Mucosa of rectum (tissue), 2 donors: ENCODE results near the gene ATP2B2.

ENCODE experiments used
- H3K27ac ChIP-seq, 2 donors: one replicate each; pipeline ENCODE4 v1.7.0; 2013; ENCODE audit warnings: inconsistent platforms in 2 of 2, low read depth in 2 of 2, low read length in 2 of 2
- H3K27me3 ChIP-seq, 2 donors: one replicate each; pipeline ENCODE4 v1.7.0; 2013; ENCODE audit warnings: low read length in 2 of 2; ENCODE audit not compliant: control insufficient read depth in 2 of 2, insufficient read depth in 2 of 2
- H3K36me3 ChIP-seq, 2 donors: one replicate each; pipeline ENCODE4 v1.7.0; 2013; ENCODE audit warnings: low read length in 2 of 2; ENCODE audit not compliant: control insufficient read depth in 2 of 2, insufficient read depth in 2 of 2
- H3K4me1 ChIP-seq, 2 donors: one replicate each; pipeline ENCODE4 v1.7.0; 2013; ENCODE audit warnings: low read length in 2 of 2, mild to moderate bottlenecking in 1 of 2; ENCODE audit not compliant: control insufficient read depth in 2 of 2, insufficient read depth in 2 of 2
- H3K4me3 ChIP-seq, 2 donors: one replicate each; pipeline ENCODE4 v1.7.0; 2013; ENCODE audit warnings: low read length in 2 of 2
- H3K9ac ChIP-seq, 2 donors: one replicate each; pipeline ENCODE4 v1.7.0; 2013; ENCODE audit warnings: low read length in 2 of 2, low read depth in 1 of 2, mild to moderate bottlenecking in 1 of 2
- H3K9me3 ChIP-seq, 2 donors: one replicate each; pipeline ENCODE4 v1.7.0; 2013; ENCODE audit warnings: low read length in 2 of 2; ENCODE audit not compliant: control insufficient read depth in 2 of 2
- donor health status: healthy.
- donor health status: Normal muscosa, but diverticular disease.

Gene ATP2B2

DNA sequence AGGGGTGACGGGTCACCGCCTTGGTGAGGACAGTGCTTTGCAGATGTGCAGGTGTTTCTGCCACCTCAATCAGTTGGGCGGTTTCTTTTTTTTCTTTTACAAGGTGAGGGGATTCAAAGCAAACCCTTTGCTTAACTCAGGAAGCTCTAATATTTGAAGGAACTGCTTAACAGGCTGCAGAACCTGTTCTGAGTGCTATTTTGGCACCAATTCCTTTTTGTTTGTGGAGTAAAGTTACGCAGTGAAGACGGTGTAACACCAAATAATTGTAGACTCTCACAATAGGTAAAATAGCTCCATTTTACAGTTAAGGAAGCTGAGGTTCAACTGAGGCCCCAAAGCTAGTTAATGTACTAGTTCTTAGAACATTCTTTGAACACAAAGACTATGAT lies 219.3 kb downstream of the ATP2B2 start:
- H3K4me3 ChIP-seq, result no peak overlapping the region
- peaks cover 27 to 49% of the 10 kb centered on the region in 2 donors for H3K36me3 ChIP-seq
- no peaks in the 10 kb centered on the region for H3K4me1 ChIP-seq
- H3K27ac ChIP-seq, result no peak overlapping the region
- no peaks in the 10 kb centered on the region for H3K27me3 ChIP-seq
- H3K9me3 ChIP-seq, result no peaks in the 10 kb centered on the region
- no peak overlapping the region for H3K9ac ChIP-seq

DNA sequence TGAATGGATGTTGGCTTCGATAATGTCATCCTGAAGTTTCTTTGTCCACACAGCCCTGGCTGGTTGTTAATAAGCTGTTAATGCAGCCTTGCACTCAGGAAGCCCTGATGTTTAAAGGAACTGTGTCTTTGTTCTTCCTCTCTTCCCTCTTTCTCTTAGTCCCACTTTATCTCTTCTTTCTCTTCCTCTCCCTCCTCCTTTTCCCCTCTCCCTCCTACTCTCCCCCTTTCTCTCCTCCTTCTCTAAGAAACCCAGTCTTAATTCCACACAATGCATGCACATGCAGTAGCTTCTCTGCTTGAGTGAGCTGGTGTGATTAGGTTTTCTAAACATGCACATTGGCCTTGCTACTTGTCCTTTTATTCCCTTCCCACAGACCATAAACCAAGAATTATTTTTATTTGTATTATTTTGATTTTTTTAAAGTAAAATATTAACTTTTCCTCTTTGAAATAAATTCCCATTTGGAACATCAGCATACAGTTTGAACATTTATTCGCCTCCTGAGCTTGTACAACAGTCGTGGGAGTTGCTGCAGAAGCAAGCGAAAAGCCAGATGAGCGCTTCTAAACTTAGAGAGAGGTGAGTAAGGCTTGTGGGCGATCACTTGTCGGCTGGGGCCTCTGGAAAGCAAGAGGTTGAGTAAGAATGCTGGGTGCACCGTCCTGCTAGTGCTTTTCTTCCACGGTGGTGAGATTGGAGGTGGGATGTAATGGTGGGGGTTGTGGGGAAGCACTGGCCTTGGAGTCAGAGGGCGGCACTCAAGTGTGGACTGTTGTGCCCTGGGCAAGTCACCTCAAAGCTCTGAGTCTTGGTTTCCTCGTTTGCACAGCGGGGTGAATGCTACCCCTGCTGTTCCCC lies 219.9 kb downstream of the ATP2B2 start:
- Histone ChIP-seq H3K4me1 (no peaks in the 10 kb centered on the region), H3K9me3 (no peaks in the 10 kb centered on the region), H3K27me3 (no peaks in the 10 kb centered on the region), H3K36me3 (peaks cover 33 to 53% of the 10 kb centered on the region in 2 donors), H3K4me3 (no peak overlapping the region), H3K9ac (no peak overlapping the region), H3K27ac (no peak overlapping the region)

DNA sequence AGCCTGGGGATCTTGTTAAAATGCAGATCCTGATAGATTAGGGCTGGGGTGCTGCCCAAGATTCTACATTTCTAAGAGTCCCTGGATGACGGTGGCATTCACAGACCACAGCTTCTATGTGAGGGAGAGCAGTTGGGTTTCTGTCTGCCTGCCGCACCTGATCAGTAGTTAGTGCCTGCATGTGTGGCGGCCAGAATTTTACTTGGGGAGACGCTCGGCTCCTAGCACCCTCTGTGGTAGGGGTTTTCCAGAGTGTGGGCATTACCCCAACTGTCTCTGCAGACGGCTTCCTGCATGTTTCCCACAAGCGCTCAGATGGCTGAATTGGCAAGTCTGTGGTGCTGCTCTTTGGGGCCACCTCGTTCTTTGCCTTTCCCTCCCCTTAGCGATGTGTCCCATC lies 220.9 kb downstream of the ATP2B2 start:
- Histone ChIP-seq H3K36me3 (peaks cover 42 to 63% of the 10 kb centered on the region in 2 donors), H3K4me3 (no peak overlapping the region), H3K4me1 (no peaks in the 10 kb centered on the region), H3K27me3 (no peaks in the 10 kb centered on the region), H3K27ac (no peak overlapping the region), H3K9ac (no peak overlapping the region), H3K9me3 (no peaks in the 10 kb centered on the region)

DNA sequence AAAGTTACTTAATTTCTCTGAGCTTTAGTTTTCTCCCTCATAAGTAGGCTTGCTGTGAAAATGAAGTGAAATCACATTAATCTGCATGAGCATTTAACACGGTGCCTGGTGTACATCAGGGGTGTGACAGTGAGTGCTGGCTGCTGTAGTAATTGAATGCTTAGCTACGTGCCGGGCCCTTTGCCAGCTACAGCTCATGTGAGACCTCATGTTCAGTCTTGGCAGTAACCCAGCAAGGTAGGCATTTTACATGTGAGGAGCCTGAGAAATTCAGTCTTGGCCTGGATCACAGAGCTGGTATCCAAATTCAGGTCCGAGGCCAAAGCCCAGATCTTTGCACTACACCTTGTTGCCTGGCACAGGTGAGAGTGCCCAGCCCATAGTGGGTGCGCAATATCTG lies 221.7 kb downstream of the ATP2B2 start:
- no peaks in the 10 kb centered on the region for H3K4me1 ChIP-seq
- H3K4me3 ChIP-seq, result no peak overlapping the region
- H3K36me3 ChIP-seq, result peaks cover 44 to 65% of the 10 kb centered on the region in 2 donors
- H3K9me3 ChIP-seq, result no peaks in the 10 kb centered on the region
- H3K27ac ChIP-seq, result no peak overlapping the region
- H3K9ac ChIP-seq, result no peak overlapping the region
- no peaks in the 10 kb centered on the region for H3K27me3 ChIP-seq

DNA sequence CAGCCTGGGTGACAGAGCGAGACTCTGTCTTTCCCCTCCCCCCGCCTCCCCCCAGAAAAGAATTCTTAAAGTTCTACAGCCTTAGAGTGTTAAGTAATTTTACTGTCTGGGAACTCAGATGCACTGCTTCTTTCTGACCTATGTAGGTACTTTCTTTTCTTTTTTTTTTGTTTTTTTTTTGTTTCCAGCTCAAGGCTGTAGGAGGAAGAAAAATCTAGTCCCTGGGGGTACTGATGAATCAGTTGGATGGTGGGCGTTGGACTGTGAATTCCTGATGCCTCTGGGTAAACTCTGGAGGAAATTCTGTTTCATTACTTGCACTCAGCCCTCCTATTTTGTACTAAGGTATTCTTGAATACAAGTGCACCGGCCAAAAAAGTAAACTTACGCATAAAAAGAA lies 223.4 kb downstream of the ATP2B2 start:
- no peaks in the 10 kb centered on the region for H3K4me1 ChIP-seq
- H3K36me3 ChIP-seq, result peaks cover 49 to 69% of the 10 kb centered on the region in 2 donors
- H3K27ac ChIP-seq, result no peak overlapping the region
- no peaks in the 10 kb centered on the region for H3K9me3 ChIP-seq
- no peak overlapping the region for H3K9ac ChIP-seq
- H3K4me3 ChIP-seq, result no peak overlapping the region
- H3K27me3 ChIP-seq, result no peaks in the 10 kb centered on the region

DNA sequence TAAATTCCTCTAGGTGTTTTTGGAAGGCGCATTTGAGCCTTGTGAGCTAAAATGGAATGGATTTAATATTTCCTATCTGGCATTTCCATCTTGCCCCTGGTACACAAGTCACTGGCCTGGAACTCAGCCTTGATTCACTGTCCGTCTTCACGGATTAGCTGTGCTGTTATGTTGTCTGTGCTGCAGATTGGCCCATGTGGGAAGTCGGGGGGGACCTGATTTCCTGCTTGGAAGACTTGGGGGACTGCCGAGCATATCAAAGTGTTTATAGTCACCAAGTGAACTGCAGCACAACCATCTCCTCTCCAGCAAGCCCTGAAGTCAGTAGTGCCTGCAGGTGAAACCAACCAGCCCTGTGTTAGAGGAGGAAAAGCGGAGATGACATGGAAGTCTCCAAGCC lies 224.8 kb downstream of the ATP2B2 start:
- H3K4me3 ChIP-seq, result no peak overlapping the region
- no peaks in the 10 kb centered on the region for H3K27me3 ChIP-seq
- H3K4me1 ChIP-seq, result no peaks in the 10 kb centered on the region
- H3K36me3 ChIP-seq, result peaks cover 45 to 66% of the 10 kb centered on the region in 2 donors
- H3K27ac ChIP-seq, result no peak overlapping the region
- no peak overlapping the region for H3K9ac ChIP-seq
- no peaks in the 10 kb centered on the region for H3K9me3 ChIP-seq

DNA sequence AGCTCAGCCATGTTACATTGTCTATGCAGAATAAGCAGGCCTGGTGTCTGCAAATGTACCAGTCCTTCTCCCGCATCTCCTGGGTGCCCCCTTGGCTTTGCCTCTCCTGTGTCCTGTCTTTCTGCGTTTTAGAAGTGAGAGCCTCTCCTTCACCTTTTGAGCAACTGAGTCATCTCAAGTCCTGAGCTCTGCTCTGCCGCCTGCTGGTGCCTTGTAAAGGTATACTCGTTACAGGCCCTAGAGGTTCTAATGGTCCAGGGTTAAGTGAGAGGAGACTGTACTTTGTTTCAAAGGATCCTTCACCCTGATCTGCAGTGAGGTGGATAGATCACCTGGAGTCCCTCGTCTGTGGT lies 225.2 kb downstream of the ATP2B2 start:
- Histone ChIP-seq H3K27ac (no peak overlapping the region), H3K9me3 (no peaks in the 10 kb centered on the region), H3K36me3 (peaks cover 45 to 65% of the 10 kb centered on the region in 2 donors)

DNA sequence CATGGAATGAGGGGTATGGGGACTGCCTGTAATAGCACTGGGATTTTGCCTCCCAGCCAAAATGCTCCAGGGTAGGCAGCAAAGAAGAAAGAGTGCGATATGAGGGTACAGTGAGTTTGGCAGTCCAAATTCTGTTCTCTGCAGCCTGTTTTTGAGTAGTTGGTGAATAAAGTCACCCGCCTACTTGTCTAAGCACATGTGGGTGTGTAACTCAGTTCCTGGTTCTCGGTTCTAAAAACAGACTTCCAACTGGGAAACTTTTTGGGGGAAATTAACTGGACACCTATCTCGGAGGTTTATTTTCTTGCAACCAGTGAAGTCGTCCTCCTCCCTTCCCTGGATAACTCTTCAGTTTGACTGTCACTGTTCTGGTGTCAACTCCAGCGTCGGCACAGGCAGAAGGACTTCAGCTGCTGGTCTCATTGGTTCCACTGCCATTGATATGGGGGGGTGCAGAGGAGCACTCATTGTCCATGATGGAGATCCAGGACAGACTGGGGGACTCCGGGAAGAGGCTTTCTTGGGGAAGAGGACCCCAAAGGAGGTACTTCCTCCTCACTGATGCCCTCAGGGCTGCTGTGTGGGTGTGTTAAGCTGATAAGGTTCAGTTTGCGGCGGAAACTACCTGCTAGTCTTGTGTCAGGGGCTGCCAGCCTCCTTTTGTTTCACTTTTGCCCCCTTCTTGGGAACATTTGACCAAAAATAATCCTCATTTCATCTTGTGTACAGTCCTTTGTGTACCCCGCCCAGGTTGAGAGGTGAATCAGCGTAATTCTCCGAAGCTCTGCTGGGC lies 225.8 kb downstream of the ATP2B2 start:
- no peaks in the 10 kb centered on the region for H3K27me3 ChIP-seq
- H3K27ac ChIP-seq, result no peak overlapping the region
- no peaks in the 10 kb centered on the region for H3K9me3 ChIP-seq
- peaks cover 45 to 64% of the 10 kb centered on the region in 2 donors for H3K36me3 ChIP-seq
- H3K4me3 ChIP-seq, result no peak overlapping the region
- no peak overlapping the region for H3K9ac ChIP-seq
- H3K4me1 ChIP-seq, result no peaks in the 10 kb centered on the region

More for the DNA sequence above, 225.2 kb downstream of the ATP2B2 start:
- Histone ChIP-seq H3K9ac (no peak overlapping the region), H3K4me1 (no peaks in the 10 kb centered on the region), H3K27me3 (no peaks in the 10 kb centered on the region), H3K4me3 (no peak overlapping the region)

DNA sequence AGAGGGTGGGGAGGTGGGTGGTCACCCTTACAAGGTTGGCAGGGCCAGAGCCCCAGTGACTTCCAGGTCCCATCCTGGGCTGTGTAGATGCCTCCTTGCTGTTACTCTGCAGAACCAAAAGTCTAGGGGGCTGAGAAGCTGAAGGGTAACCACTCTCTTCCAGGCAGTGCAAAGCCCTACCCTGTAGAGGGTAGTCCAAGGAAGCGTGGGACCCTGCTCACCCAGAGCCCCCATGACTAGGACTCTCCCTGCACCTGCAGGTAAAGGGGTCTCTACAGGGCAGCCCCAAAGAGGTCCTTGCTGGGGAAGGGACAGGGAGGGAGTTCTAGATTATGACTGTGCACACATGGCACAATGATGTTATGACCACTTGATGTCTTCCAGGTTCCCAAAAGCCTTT lies 226.9 kb downstream of the ATP2B2 start:
- Histone ChIP-seq H3K9ac (no peak overlapping the region), H3K27me3 (no peaks in the 10 kb centered on the region), H3K4me3 (no peak overlapping the region), H3K27ac (no peak overlapping the region), H3K36me3 (peaks cover 41 to 58% of the 10 kb centered on the region in 2 donors), H3K4me1 (peaks cover 0 to 3% of the 10 kb centered on the region in 2 donors), H3K9me3 (no peaks in the 10 kb centered on the region)

DNA sequence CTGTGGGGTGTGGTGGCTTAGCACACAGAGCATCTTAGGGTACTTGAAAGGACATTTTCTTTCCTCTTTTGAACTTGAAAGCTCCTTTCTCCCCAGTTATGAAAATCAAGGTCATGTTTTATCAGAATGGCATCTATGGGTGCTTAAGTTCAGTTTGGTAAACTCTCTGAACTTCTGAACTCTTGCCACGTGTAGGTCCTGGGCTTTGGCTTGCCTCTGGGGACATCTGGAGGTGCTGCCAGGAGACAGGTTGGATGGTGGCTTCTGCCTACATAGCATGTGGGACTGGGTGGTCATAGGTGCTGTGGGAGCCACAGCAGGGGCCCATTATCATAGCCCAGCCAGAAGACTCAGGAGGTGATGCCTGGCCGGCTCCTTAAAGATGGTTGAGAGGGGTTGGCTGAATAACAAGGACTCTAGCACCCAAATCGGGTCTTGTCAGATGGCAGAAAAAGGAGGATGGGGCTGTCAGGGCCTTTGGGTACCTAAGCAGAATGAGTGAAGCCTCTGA lies 228.2 kb downstream of the ATP2B2 start:
- H3K27ac ChIP-seq, result no peak overlapping the region

More for the DNA sequence above, 228.2 kb downstream of the ATP2B2 start:
- Histone ChIP-seq H3K27me3 (no peaks in the 10 kb centered on the region), H3K4me1 (peaks cover 0 to 7% of the 10 kb centered on the region in 2 donors), H3K9ac (no peak overlapping the region), H3K36me3 (peaks cover 38 to 52% of the 10 kb centered on the region in 2 donors), H3K9me3 (no peaks in the 10 kb centered on the region), H3K4me3 (no peak overlapping the region)
